Measurements from ENCODE around the gene HIPK3.

DNA sequence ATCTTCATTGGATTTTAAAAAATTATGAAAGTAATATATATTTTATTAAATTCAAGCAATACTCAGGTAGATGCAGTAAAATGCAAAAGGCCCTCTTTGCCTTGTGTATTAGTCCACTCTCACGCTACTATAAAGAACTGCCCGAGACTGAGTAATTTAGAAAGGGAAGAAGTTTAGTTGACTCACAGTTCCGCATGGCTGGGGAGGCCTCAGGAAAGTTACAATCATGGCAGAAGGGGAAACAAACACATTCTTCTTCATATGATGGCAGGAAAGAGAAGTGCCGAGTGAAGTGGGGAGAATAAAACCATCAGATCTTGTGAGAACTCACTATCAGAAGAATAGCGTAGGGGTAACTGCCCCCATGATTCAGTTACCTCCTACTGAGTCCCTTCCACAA is 130.8 kb downstream of the HIPK3 start:
- TF ChIP-seq CTCF (IDR thresholded peaks at IDR 0.05): no peak
- TF ChIP-seq POLR2A (IDR thresholded peaks at IDR 0.05): no peak

Data from adrenal gland (tissue), 5 donors.